Measurements from ENCODE around the gene KRT8.

The KRT8 gene

GRCh38 chr12:52925717-52926595, 21.1 kb upstream of the KRT8 start:
- no peak for DNase-seq (ENCODE audit: low spot score)

GRCh38 chr12:52924764-52925716, 20.2 kb upstream of the KRT8 start:
- DNase-seq (ENCODE audit: low spot score): no peak

GRCh38 chr12:52921488-52922165, 16.8 kb upstream of the KRT8 start:
- no peak for DNase-seq (ENCODE audit: low spot score)

GRCh38 chr12:52920937-52921336, 16.1 kb upstream of the KRT8 start:
- no peak for DNase-seq (ENCODE audit: low spot score)

- DNase-seq (ENCODE audit: low spot score): no peak
These were observed 13.9 kb upstream of the KRT8 start for GRCh38 chr12:52918784-52919183.

GRCh38 chr12:52918351-52918750, 13.5 kb upstream of the KRT8 start:
- no peak for DNase-seq (ENCODE audit: low spot score)

GRCh38 chr12:52917800-52918199, 12.9 kb upstream of the KRT8 start:
- no peak for DNase-seq (ENCODE audit: low spot score)

GRCh38 chr12:52916216-52916615, 11.3 kb upstream of the KRT8 start:
- no peak for DNase-seq (ENCODE audit: low spot score)

- DNase-seq (ENCODE audit: low spot score): no peak
These were observed 10.8 kb upstream of the KRT8 start for GRCh38 chr12:52915637-52916036.

- DNase-seq (ENCODE audit: low spot score): no peak
These were observed 9.8 kb upstream of the KRT8 start for GRCh38 chr12:52914576-52915121.

GRCh38 chr12:52913431-52913821, 8.6 kb upstream of the KRT8 start:
- DNase-seq (ENCODE audit: low spot score): no peak

- no peak for DNase-seq (ENCODE audit: low spot score)
These were observed 8.0 kb upstream of the KRT8 start for GRCh38 chr12:52912711-52913430.

- DNase-seq (ENCODE audit: low spot score): no peak
These were observed 5.5 kb upstream of the KRT8 start for GRCh38 chr12:52910248-52910883.

- no peak for DNase-seq (ENCODE audit: low spot score)
These were observed 4.9 kb upstream of the KRT8 start for GRCh38 chr12:52909796-52910195.

- DNase-seq (ENCODE audit: low spot score): no peak
These were observed 4.5 kb upstream of the KRT8 start for GRCh38 chr12:52909331-52909730.

- DNase-seq (ENCODE audit: low spot score): no peak
These were observed 2.4 kb upstream of the KRT8 start for GRCh38 chr12:52907092-52907810.

GRCh38 chr12:52906191-52906601, 1.3 kb upstream of the KRT8 start:
- DNase-seq (ENCODE audit: low spot score): no peak

- no peak for DNase-seq (ENCODE audit: low spot score)
These were observed 894 bp downstream of the KRT8 start for GRCh38 chr12:52903855-52904508.

GRCh38 chr12:52903285-52903854, 1.5 kb downstream of the KRT8 start:
- DNase-seq (ENCODE audit: low spot score): peak; percentile 31

Measured in pons (tissue), 1 donor.